Naive thymus-derived CD8-positive, alpha-beta T cell (primary cell): ENCODE measurements around the gene DNAI2. TPM values are rescaled to one million over a fixed set of nuclear protein-coding genes. Genes with fewer than 3 reads are reported as not detected.
A peak's percentile ranks its signal among the peaks of the same experiment; 100 is the strongest.

Source experiments
- ATAC-seq, 2 donors: fragments of 150-1000 bp; cut with Tn5 transposase in 1 of 2; sonication (Bioruptor Pico), chemical (Tn5 transposase) in 1 of 2; 1 replicate in 1 of 2; 2 replicates in 1 of 2; pipeline ENCODE4 v1.10.0; 2021; ENCODE audit warnings: mild to moderate bottlenecking in 2 of 2, moderate library complexity in 2 of 2
- POLR2A ChIA-PET: fragments of 350-600 bp; sonication (Branson Sonifier 250); formaldehyde crosslinking; loops from one replicate; lab custom pipeline; 2021; ENCODE audit warnings: antibody characterized with exemption; lab: Charles Lee
- DNase-seq, 10 donors: peaks; one replicate each; pipeline versions ENCODE4 v3.0.0 to v3.0.0-alpha.2; 2020 to 2022
- H3K27ac Mint-ChIP-seq, 10 donors: one replicate each; pipeline ENCODE4 v1.8.0; 2020 to 2022; ENCODE audit warnings: mild to moderate bottlenecking in 10 of 10, mixed read lengths in 10 of 10, moderate library complexity in 4 of 10, inconsistent platforms in 1 of 10
- H3K27me3 Mint-ChIP-seq, 5 donors: one replicate each; pipeline ENCODE4 v1.8.0; 2021 to 2022; ENCODE audit warnings: mixed read lengths in 5 of 5
- H3K36me3 Mint-ChIP-seq, 3 donors: one replicate each; pipeline ENCODE4 v1.8.0; 2020 to 2022; ENCODE audit warnings: mixed read lengths in 3 of 3, mild to moderate bottlenecking in 2 of 3, inconsistent platforms in 1 of 3
- H3K4me1 Mint-ChIP-seq, 4 donors: one replicate each; pipeline ENCODE4 v1.8.0; 2021 to 2022; ENCODE audit warnings: mixed read lengths in 4 of 4
- H3K4me3 Mint-ChIP-seq, 10 donors: one replicate each; pipeline ENCODE4 v1.8.0; 2020 to 2022; ENCODE audit warnings: mild to moderate bottlenecking in 10 of 10, mixed read lengths in 10 of 10, moderate library complexity in 6 of 10, inconsistent platforms in 1 of 10
- H3K9me3 Mint-ChIP-seq, 9 donors: one replicate each; pipeline ENCODE4 v1.8.0; 2020 to 2022; ENCODE audit warnings: mixed read lengths in 9 of 9, mild to moderate bottlenecking in 3 of 9, inconsistent platforms in 1 of 9, moderate library complexity in 1 of 9
- polyA plus RNA-seq, 3 donors: library from polyadenylated mRNA; unstranded; fragments of 300-500 nt; fragmentation: Illumina TruSeq; gene quantifications; one replicate each; pipeline ENCODE4 v1.2.3, GENCODE V29; 2021
- total RNA-seq, 8 experiments: library from RNA in 2 of 8; stranded (reverse) in 2 of 8; gene quantifications; one replicate each; pipeline ENCODE4 v1.2.3 and lab custom pipeline; 2021 to 2026

The DNAI2 gene
- total RNA-seq (under 1 TPM; 0.38 to 0.42 TPM), polyA plus RNA-seq (under 1 TPM; 0.09 to 0.28 (median 0.11) TPM), total RNA-seq (lab: John Stamatoyannopoulos, UW) (0 to 0.21 (median 0) reads per million in 6 experiments)

- peaks cover 12 to 31% (median 21%) of the 10 kb centered on the region in 4 donors for H3K4me1 Mint-ChIP-seq
- no peaks in the 10 kb centered on the region for H3K9me3 Mint-ChIP-seq
- peak within 1 kb of the TSS; percentile 58 to 88 (median 74) for H3K4me3 Mint-ChIP-seq
- peak within 1 kb of the TSS; percentile 38 to 96 (median 84) for H3K27ac Mint-ChIP-seq
- H3K36me3 Mint-ChIP-seq, result no peaks in the 10 kb centered on the region
- H3K27me3 Mint-ChIP-seq, result peaks cover 0 to 7% (median 0%) of the 10 kb centered on the region in 5 donors
- ATAC-seq (peak; percentile 30 to 50), DNase-seq (peak in 3 of 10 donors; percentile 4 to 40 (median 26))
- POLR2A ChIA-PET, result interaction anchor here (0.8 kb wide), 1 partner anchor 71 kb away, joined by 3 read pairs; no protein-coding TSS in a partner anchor
Measured at GRCh38 chr17:74274060-74274708, at the start of gene DNAI2. DNAI2 (plus strand) TSS chr17:74274234; CDS start chr17:74281818, 7,584 bp downstream.

- POLR2A ChIA-PET, result interaction anchor here (0.6 kb wide), 1 partner anchor 56 kb away, joined by 4 read pairs; no protein-coding TSS in a partner anchor
- no peak for DNase-seq
Measured at GRCh38 chr17:74224959-74225725, 48.9 kb upstream of the DNAI2 start.

GRCh38 chr17:74226252-74226651 is 47.8 kb upstream of the DNAI2 start:
- POLR2A ChIA-PET, result no interaction called here
- DNase-seq, result no peak

More at GRCh38 chr17:74224959-74225725, 48.9 kb upstream of the DNAI2 start:
- ATAC-seq, result no peak
- H3K4me1 Mint-ChIP-seq, result peaks cover 0 to 2% (median 0%) of the 10 kb centered on the region in 4 donors
- no peak overlapping the region for H3K4me3 Mint-ChIP-seq
- no peaks in the 10 kb centered on the region for H3K9me3 Mint-ChIP-seq
- H3K27me3 Mint-ChIP-seq, result no peaks in the 10 kb centered on the region
- H3K27ac Mint-ChIP-seq, result no peak overlapping the region
- peaks cover 0 to 12% (median 2%) of the 10 kb centered on the region in 3 donors for H3K36me3 Mint-ChIP-seq

GRCh38 chr17:74227271-74228080 is 46.6 kb upstream of the DNAI2 start:
- Mint-ChIP-seq H3K27me3 (no peaks in the 10 kb centered on the region), H3K27ac (peak overlapping the region in 1 of 10 donors; percentile 61), H3K36me3 (peaks cover 0 to 17% (median 4%) of the 10 kb centered on the region in 3 donors)

More at GRCh38 chr17:74226252-74226651, 47.8 kb upstream of the DNAI2 start:
- ATAC-seq, result no peak
- Mint-ChIP-seq H3K27ac (peak overlapping the region in 1 of 10 donors; percentile 25), H3K27me3 (no peaks in the 10 kb centered on the region), H3K4me3 (no peak overlapping the region), H3K4me1 (peaks cover 0 to 2% (median 0%) of the 10 kb centered on the region in 4 donors), H3K36me3 (peaks cover 0 to 14% (median 4%) of the 10 kb centered on the region in 3 donors), H3K9me3 (no peaks in the 10 kb centered on the region)

DNA sequence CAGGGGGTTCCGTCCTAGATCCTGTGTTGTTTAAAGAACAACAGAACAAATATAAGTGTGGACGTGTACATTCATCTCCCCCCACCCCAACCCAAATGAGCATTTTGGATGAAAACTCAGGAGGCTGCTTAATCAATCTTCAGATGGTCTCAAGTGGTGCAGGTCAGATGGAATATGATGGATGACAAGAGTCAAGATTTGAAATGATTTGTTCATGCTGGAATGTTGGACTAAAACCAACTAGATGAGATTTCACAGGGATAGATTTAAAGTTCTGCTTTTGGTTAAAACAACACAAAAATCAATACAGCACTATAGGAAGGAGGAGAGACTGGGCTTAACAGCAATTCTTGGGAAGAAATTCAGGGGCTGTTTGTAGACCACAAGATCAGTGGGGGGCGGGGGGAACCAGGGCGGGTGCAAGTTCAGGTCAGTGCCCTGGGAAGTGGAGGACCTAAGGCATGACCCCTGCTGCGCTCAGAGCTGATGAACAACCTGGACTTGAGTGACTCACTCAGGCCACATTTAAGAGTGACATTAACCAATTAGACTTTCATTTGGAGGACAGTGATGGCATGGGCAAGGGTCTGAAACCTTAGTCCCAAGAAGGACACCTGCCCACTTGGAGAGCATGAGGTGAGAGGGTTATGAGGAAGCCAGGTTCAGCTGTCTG is 45.6 kb upstream of the DNAI2 start:
- Mint-ChIP-seq H3K27me3 (no peaks in the 10 kb centered on the region), H3K36me3 (peaks cover 0 to 17% (median 2%) of the 10 kb centered on the region in 3 donors), H3K4me3 (no peak overlapping the region), H3K27ac (peak overlapping the region in 3 of 10 donors; percentile 49 to 79 (median 61)), H3K9me3 (no peaks in the 10 kb centered on the region), H3K4me1 (peaks cover 0 to 2% (median under 1%) of the 10 kb centered on the region in 4 donors)
- no peak for ATAC-seq
- POLR2A ChIA-PET, result no interaction called here
- no peak for DNase-seq

More at GRCh38 chr17:74227271-74228080, 46.6 kb upstream of the DNAI2 start:
- peaks cover 0 to 2% (median 0%) of the 10 kb centered on the region in 4 donors for H3K4me1 Mint-ChIP-seq
- ATAC-seq (no peak), DNase-seq (no peak)
- POLR2A ChIA-PET, result no interaction called here
- no peaks in the 10 kb centered on the region for H3K9me3 Mint-ChIP-seq
- no peak overlapping the region for H3K4me3 Mint-ChIP-seq

- no peak overlapping the region for H3K27ac Mint-ChIP-seq
- POLR2A ChIA-PET, result no interaction called here
Measured at GRCh38 chr17:74230896-74231295, 43.1 kb upstream of the DNAI2 start.

DNA sequence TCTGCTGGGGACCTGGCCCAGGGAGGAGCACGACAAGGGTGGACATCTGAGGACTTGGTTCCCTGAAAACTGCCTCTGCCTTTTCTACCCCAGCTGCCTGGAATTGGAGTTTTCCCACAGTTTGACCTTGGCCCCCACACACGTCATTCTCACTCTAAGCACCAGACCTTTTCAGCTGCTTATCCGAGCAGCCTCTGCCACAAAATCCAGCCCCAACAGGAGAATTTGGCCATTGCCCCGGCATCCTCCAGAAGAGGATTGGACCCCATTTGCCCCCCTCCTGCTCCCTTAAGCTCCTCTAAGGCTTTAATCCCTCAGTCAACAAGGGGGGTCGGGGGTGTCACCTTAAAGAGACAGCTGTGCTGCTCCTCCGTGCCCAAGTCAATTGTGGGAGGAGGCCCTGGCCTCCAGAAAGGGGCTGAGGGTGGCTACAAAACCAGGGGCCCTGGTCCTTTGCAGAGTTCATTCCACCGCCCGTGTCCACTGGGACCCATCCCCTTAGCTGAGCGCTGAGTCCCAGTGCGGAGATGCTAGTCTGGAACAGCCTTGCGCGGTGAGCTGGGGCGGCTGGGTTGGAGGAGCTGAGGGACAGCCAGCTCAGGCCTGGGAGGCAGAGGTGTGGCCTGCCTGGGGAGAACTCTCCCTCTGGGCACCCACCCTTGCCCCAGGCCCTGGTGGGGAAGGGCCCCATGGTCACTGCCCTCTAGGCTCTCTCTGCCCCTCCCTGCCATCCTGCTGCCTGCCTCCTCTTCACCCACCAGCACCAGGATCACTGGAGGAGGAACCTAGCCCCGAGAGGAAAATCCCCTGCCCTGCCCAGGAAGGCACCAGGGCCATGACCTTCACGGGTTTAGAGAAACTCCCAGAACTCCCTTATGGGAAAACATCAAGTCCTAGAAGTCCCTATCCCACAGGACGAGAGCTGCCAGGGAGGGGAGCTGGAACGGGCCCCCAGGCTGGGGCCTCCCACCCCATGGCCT is 41.8 kb upstream of the DNAI2 start:
- Mint-ChIP-seq H3K36me3 (peaks cover 0 to 8% (median 2%) of the 10 kb centered on the region in 3 donors), H3K27me3 (no peaks in the 10 kb centered on the region), H3K9me3 (no peaks in the 10 kb centered on the region), H3K27ac (no peak overlapping the region), H3K4me1 (peaks cover 0 to 12% (median 1%) of the 10 kb centered on the region in 4 donors), H3K4me3 (no peak overlapping the region)
- POLR2A ChIA-PET, result interaction anchor here (0.6 kb wide), 1 partner anchor 311 kb away, joined by 3 read pairs; no protein-coding TSS in a partner anchor
- no peak for DNase-seq
- no peak for ATAC-seq

More at GRCh38 chr17:74230896-74231295, 43.1 kb upstream of the DNAI2 start:
- no peaks in the 10 kb centered on the region for H3K9me3 Mint-ChIP-seq
- H3K27me3 Mint-ChIP-seq, result no peaks in the 10 kb centered on the region
- no peak for DNase-seq
- H3K4me1 Mint-ChIP-seq, result peaks cover 0 to 12% (median 1%) of the 10 kb centered on the region in 4 donors
- no peak for ATAC-seq
- no peak overlapping the region for H3K4me3 Mint-ChIP-seq
- H3K36me3 Mint-ChIP-seq, result peaks cover 0 to 12% (median 2%) of the 10 kb centered on the region in 3 donors

DNA sequence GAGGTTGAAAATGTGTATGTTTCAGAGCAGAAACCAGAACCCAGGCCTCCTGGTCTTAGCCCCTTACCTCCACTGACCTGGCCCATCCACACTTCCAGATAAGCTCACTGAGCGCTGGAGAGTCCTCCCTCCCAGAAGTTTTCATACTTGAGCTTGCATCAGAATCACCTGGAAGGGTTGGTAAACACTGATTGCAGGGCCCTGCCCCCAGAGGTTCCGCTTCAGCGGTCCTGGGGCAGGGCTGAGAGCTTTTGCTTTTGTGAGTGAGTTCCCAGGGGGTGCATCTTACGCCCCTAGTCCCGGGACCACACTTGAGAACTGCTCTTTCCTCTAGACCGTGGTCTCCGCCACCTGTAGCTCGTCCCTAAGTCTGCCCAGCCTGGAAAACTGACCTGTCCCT is 40.1 kb upstream of the DNAI2 start:
- Mint-ChIP-seq H3K4me3 (no peak overlapping the region), H3K4me1 (peaks cover 0 to 12% (median under 1%) of the 10 kb centered on the region in 4 donors), H3K27me3 (no peaks in the 10 kb centered on the region), H3K36me3 (peaks cover 0 to 8% (median 2%) of the 10 kb centered on the region in 3 donors), H3K9me3 (no peaks in the 10 kb centered on the region), H3K27ac (peak overlapping the region in 1 of 10 donors; percentile 9)
- no peak for ATAC-seq
- POLR2A ChIA-PET, result no interaction called here
- DNase-seq, result no peak

DNA sequence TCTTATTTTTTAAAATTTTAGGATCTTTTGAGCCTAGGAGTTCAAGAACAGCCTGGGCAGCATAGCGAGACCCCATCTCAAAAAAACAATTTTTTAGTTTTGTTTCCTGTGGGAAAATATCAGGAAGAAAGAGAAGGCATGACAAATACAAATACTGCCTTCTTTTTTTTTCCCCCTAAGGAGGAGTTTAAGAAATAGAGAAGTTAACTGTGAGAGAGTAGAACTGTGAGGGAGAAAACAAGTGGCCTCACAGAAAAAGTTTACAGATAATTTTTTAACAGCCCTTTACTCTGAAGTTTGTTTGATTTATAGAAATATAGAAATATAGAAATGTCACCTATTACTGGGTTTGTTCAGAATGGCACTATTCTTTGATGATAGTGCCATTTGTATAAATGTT is 39.5 kb upstream of the DNAI2 start:
- Mint-ChIP-seq H3K4me3 (no peak overlapping the region), H3K27me3 (no peaks in the 10 kb centered on the region), H3K27ac (peak overlapping the region in 1 of 10 donors; percentile 9), H3K4me1 (peaks cover 0 to 12% (median 0%) of the 10 kb centered on the region in 4 donors), H3K9me3 (no peaks in the 10 kb centered on the region), H3K36me3 (peaks cover 0 to 7% (median 2%) of the 10 kb centered on the region in 3 donors)
- POLR2A ChIA-PET, result no interaction called here
- no peak for ATAC-seq
- DNase-seq, result no peak

DNA sequence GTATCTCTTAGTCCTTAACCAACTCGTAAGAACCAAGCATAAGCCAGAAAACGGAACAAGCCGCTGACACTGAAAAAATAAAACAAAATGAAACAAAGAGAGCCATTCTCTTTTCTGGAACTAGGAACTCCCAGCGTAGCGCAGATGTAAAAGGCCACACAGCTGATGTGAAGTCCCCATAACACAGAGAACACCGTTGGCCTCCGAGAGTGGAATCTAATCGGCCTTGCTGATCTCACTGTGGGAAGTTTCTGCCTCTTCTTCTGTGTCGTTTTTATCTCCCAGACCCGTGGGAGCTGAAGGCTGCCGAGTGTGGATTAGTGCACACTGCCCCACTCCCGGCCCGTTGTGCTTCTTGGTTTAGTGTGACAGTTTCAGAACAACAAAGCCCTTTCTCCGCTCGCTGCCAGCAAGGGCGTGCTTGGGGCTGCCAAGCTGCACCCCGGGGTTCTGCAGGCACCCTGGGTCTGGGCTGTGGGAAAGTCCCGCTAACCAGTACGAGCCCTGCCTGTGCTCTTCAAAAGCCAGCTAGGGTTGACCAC is 38.9 kb upstream of the DNAI2 start:
- DNase-seq, result no peak
- Mint-ChIP-seq H3K36me3 (peaks cover 0 to 5% (median 2%) of the 10 kb centered on the region in 3 donors), H3K27ac (peak overlapping the region in 2 of 10 donors; percentile 43), H3K27me3 (no peaks in the 10 kb centered on the region), H3K4me1 (peaks cover 0 to 15% (median 0%) of the 10 kb centered on the region in 4 donors), H3K9me3 (no peaks in the 10 kb centered on the region), H3K4me3 (peak overlapping the region in 1 of 10 donors; percentile 39)
- ATAC-seq, result no peak
- POLR2A ChIA-PET, result no interaction called here
